HS-5 (cell line): Measurements from ENCODE around the gene ATOX1.

Source experiments
- DNase-seq: peaks from one replicate; pipeline ENCODE4 v3.0.0-alpha.2; 2012; ENCODE audit warnings: low read depth

ATOX1 gene

DNA sequence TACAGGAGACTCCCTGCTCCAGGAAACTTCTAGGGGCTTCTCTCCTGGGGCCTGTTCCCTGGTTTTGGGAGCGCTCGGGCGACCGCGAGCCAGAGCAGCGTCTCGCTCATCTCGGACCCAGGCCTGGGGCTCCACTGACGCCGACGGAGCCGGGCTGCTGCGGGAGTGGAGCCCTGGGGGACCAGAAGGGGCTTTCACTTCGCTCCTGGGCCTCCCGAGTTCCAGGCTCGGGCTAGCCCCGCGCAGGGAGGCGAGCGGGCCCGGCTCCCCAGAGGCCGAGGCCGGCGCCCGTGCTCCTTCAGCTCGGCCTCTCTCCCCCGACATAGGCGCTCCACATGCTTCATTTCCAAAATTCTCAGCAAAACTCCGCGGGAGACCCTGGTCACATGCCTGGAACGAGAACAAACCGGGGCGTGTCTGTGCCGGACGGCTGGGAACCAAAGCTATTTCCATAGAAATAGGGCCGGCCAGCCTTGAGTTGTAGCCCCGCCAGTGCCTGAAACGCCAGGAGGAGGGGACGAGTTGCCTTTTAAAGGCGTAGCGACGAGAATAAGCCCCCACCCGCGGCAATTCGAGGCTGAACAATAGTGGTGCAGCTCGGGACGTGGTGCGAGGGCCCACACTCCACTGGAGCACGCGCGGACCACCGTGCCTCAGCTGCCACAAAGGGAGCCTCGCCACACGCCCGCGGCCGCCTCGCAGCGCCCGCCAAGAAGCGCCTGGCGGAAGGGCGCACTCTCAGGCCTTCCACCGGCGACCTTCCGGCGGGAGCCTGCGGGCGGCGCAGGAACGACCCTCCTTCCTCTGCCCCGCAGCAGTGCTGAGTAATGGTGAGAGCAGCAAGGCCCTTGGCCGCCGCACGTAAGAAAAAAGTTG, 12.2 kb upstream of the ATOX1 start:
- no peak for DNase-seq

DNA sequence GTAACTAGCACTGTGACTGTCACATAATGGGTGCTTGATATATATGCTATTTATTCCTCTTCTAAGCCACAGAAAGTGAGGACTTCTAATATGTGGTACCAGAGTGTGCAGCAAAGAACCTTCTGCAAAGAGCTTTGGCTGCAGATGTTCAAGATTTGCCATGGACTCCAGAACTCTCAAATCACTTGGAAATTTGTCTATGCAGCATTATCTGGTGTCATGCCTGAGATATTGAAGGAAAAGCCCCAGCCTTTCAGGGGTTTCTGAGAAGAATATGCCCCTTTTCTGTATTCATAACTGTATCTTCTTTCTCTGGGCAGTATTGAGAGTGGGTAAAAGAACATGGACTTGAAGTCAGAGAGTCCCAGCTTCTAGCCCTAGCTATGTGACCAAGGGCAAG, 8.5 kb upstream of the ATOX1 start:
- DNase-seq, result no peak

DNA sequence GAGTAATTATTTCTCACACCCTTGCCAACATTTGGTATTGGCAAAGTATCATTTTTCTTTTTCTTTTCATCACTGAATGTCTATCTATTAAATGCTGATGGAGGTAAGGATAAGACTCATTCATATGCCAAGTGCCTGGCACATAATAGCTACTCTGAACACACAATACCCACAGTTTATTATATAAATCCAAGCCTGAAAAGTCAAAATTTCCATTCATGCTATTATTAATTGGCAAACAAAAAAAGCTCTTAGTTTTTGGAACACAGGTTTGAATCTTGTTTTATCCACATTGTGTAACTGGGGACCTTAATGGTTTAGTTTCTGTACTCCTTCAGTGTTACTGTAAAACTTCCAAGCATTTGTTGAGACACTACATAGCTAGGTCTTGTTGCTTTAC, 6.4 kb upstream of the ATOX1 start:
- no peak for DNase-seq

DNA sequence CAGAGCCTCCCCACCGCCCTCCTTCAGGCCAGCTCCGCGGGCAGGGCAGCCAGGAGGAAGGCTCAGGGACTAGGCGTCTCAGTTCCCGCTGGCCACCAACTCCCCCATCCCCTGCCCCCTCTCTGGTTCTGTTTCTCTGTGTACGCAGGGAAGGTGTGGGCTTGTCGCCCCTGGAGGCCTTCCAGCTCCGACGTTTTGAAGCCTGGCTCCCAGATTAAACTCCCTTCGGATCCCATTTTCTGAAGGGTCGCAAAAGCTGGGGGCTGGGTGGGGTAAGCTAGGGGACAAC, 346 bp downstream of the ATOX1 start:
- DNase-seq, result no peak

DNA sequence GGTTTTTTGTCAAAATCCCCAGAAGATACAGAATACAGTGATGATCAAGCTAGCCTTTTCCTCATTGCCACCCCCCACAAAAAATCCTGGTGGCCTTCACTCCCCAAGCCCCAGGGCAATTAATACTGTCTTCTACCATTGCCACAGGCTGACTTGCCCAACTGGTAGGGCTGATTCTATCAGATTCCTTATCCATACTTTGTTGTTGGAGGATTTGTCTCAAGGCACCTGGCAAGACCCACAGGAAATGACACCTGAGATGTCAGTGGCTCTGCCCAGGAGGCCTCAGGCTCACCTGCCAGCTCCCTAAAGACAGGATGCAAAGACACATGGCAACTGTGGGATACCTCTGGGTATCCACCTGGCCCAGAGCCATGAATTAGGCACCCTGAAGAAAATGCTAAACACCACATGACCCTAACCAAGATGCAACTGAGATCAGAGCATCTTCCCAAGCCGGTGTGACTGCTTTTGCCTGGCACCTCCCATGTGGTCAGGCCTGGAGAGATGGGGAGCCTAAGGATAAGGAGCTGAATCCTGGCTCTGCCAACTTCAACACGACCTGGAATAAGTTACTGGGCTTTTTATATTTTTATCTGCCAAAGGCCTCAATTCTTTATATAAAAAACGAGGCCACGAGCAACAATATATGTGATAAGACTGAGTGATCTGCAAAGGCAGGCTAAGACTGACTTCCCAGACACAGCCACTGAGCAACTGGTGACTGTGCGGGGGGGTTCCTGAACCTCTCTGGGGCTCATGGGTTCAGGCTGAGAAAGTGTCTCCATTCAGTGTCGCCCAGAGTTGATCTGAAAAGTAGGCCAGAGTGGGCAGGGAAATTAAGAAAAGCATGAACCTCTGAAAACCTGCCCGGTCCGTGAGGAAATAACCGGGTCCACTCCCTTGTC, 944 bp downstream of the ATOX1 start:
- DNase-seq, result no peak

DNA sequence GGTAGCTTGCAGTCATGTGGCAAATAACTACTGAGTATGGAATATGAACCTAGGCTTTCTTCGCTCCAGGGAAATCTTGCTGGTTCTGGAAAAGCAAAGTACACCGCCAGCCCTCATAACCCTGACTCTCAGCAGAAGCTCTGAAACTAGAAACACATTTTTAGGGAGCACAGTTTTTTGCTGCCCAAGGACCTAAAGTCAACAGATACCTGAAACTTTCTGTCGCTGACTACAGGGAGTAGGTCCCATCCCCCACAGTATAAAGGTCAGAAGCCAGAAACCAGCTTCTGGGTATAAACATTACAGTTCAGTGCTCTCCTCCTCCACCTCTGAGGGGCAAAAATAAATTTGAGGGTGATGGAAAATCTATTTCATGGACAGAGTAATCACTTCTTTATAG, 3.0 kb downstream of the ATOX1 start:
- no peak for DNase-seq

DNA sequence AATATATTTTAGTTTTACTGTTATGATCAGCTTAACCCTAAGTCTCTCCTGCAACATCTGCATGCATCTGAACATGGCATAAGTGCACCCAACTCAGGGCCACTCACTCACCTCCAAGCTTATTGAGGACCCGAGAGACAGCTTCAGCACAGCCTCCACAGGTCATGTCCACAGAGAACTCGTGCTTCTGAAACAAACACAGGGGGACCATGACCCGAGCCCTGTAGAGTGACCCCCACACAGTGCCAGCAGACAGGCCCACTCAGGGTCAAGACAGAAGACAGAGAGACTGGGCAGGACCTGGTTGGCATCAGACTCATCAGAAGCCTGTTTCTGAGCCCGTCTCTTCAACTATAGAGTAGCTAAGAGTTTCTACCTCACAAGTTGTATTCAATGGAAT, 6.8 kb downstream of the ATOX1 start:
- no peak for DNase-seq

DNA sequence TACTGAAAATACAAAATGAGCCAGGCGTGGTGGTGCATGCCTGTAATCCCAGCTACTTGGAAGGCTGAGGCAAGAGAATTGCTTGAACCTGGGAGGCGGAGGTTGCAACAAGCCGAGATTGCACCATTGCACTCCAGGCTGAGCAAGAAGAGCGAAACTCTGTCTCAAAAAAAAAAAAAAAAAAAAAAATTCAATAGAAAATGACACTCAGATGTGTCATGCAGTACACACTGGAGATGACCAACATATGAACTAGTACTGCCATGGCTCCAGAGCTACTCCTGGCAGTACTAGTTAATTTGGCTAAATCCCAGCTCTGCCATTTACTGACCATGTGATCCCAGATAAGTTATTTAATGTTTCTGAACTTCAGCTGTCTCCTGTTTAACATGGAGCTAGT, 7.3 kb downstream of the ATOX1 start:
- no peak for DNase-seq

DNA sequence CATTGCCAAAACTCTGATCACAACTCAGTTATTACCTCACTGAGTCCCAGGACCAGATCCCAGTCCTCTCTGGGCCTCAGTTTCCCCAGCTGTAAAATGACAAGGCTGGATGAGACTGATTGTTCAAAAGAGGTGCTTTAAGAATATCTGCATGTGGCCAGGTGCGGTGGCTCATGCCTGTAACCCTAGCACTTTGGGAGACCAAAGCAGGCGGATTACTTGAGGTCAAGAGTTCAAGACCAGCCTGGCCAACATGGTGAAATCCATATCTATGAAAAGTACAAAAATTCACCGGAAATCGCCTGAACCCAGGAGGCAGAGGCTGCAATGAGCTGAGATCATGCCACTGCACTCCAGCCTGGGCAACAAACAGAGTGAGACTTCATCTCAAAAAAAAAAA, 8.3 kb downstream of the ATOX1 start:
- no peak for DNase-seq

DNA sequence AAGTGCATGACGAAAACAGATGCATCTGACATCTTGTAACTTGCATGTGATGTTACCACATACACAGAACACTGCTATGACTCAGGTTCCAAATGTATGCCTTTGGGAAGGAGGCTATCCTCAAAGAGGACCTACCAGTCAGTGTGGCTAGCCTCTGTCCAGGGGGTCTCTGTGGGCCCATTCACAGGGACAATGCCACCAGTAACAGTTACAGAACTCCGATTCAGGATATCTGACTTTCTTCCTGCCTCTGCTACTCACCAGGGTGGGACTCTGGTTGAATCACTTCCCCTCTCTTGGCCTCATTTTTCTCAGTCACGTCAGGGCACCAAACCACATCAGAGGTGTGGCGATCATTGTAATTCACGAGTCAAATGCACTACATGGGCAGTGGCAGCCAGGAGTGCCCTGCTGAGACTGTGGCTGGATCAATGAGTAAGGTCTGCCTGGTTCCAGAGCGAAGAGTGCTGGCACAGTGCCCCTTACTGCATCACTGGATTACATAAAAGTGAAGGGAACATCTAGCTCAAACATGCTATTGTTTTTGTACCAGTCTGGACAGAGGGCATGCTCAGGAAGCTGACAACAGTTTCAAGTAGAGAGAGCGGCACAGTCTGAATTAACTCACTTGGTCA, 13.2 kb downstream of the ATOX1 start:
- peak; percentile 98 for DNase-seq

DNA sequence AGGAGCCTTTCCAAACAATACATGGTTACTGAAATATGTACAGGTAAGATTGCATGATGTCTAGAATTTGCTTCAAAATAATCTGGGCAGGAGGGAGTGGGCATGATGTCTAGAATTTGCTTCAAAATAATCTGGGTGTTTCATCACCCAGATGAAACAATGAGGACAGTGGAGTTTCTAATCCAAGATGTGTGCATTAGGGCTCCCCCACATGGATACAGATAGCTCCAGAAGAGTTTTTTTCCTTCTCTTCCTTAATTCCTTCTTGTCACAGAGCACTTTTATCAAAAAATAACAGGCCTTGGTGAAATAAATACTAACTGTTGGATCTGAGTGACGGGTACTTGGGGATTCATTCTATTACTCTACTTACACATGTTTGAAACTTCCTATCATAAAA, 14.9 kb downstream of the ATOX1 start:
- DNase-seq, result no peak

DNA sequence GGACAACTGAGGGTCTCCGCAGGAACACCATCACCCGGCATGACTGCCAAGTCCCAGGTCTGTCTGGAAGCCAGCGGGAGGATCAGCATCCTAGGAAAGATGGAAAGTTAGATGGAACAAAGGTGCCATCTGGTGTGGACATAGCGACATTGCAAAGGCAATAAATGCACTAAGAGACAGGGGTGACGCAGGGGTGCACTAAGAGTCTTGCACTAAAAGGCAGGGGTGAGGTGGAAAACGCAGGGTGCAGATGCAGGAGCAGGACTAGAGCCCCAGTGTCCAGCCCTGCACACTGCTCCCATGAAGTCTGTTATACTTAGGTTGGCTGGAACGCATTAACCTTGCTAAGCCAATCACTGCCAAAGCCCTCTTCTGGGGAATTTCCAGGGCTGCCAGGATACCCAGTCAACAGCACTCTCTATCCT, 15.5 kb downstream of the ATOX1 start:
- no peak for DNase-seq

DNA sequence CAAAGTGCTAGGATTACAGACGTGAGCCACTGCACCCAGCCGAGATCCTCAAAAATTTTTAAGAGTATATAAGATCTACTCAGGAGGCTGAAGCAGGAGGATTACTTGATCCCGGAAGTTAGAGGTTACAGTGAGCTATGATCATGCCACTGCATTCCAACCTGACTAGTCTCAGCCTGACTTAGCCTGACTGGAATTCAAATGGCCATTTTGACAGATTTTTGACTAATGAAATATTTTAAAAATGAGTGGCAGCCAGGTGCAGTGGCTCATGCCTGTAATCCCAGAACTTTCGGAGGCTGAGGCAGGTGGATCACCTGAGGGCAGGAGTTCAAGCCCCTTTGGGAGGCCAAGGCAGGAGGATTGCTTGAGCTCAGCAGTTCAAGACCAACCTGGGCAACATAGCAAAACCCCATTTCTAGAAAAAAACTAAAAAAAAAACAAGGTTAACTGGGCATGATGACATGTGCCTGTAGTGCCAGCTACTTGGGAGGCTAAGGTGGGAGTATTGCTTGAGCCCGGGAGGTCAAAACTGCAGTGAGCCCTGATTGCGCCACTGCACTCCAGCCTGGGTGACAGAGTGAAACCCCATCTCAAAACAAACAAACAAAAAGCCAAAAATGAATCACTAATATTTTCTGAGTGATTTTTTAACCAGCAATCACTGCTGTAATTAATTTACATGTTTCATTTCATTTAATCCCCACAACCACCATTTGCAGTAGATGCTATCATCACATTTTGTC, 16.6 kb downstream of the ATOX1 start:
- DNase-seq, result peak; percentile 84

DNA sequence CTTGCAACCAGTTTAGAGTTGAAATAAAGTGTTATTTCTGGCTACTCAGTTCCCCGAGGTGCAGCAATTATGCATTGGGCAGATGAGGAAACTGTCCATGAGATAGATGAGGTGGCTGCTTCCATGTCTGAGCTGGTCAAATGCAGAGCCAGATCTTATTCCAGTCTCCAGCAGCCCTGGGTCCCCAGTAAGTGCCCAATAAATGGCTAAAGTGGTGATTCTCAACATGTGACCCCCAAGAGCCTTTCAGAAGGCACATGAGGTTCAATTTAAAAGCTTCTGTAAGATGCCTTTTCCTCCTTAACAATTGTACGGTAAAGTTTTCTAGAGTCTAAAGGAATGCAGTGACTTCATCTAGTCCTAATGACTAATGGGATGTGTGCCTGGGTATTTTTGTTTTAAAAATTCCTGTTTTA, 17.5 kb downstream of the ATOX1 start:
- peak; percentile 74 for DNase-seq

DNA sequence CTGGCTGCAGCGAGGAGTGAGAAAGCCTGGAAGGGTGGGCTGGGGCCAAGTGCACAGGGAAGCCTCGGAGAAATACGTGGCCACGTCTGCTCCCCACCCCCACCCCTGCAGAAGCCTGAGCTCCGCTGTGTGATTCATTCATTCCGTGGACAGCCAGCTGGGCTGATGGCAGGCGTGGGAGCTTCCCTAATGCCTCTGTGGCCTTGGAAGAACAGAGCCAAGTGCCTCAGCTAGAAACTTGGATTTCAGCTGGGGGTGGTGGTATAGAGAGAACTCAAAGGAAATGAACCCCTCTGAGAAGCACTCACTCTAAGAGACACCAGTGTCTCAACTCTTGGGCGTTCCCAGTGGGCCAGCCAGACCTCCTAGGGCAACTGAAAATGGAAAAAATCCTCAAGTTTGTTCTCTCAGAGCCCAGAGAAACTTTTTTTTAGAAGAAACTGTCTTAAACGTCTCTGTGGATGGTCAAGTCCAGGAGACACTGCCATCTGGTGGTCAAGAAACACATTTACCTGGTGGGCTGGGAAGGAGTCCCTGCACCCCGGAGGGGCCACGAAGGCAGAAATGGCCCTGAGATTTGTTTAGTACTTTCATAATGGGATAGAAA, 18.0 kb downstream of the ATOX1 start:
- DNase-seq, result peak; percentile 85

DNA sequence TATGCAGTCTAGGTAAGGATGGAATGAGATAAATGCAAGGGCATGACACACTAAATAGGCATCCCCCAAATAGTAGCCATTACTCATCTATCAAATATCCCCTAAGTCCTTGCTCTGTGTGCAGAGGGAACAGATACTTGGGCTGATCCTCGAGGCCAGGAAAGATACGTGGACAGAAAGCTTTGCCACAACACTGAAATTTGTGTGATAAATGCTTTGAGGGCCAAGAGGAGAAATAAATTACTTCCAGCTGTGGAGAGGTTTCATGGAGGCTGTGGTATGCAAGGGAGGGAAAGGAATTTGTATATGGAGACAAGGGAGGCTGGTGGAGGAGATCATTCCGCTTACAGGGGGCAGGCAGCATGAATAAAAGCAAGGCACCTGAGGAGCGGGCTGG, 18.5 kb downstream of the ATOX1 start:
- DNase-seq, result peak; percentile 93

DNA sequence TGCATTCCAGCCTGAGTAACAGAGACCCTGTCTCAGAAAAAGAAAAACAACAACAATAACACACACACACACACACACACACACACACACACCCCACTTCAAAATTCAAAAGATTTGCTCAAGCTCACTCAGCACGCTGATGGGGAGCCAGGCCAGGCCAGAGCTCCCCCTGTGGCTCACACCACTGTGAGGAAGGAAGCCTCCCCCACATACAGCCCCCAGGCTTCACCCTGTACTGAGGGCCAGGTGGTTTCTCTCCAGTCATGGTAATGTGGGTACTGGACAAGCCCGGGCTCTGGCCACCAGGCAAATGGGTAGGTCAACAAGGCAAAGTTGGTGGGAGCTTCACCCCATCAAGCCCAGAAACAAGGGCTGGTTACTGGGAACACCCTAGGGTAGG, 19.0 kb downstream of the ATOX1 start:
- DNase-seq, result no peak

DNA sequence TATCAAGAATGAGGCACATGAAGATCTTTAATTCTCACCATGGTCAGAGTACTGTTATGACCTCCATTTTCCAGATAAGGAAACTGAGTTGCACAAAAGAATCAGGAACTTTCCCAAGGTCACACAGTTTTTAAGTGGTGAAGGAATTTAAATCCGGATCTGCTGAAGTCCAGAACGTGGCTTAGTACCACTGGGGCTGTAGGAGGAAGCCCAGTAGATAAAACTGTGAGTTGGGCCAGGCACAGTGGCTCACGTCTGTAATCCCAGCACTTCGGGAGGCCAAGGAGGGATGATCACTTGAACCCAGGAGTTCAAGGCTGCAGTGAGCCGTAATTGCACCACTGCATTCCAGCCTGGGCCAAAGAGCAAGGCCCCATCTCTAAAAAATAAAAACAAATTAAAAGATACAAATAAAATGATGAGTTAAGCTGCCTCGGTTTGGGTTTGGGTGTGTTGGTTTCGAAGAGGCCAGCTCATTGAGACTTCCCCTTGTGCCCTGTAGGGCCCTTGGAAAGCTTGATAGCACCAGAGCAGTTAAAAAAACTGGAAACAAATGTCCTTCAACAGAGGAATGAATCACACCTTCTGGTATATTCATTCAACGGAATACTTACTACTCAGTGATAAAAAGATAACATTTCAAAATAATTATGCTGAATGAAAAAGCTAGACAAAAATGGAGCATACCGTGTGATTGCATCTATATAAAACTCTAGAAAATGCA, 20.1 kb downstream of the ATOX1 start:
- DNase-seq, result no peak

DNA sequence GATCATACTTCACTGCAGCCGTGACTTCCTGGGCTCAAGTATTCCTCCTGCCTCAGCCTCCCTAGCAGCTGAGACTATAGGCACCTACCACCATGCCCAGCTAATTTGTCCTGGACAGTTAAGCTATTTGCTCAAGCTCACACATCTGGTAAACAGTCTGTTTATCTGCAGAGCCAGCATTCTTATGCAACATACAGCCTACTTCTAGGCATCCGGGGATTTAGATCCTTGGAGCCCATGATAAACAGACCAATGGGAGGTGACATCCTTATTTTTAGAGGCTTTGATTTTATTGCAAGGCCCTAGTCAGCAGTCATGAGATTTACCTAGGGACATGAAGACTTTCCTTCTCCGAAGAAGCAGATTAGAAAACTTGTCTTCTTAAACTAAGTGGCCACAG, 21.0 kb downstream of the ATOX1 start:
- DNase-seq, result no peak

DNA sequence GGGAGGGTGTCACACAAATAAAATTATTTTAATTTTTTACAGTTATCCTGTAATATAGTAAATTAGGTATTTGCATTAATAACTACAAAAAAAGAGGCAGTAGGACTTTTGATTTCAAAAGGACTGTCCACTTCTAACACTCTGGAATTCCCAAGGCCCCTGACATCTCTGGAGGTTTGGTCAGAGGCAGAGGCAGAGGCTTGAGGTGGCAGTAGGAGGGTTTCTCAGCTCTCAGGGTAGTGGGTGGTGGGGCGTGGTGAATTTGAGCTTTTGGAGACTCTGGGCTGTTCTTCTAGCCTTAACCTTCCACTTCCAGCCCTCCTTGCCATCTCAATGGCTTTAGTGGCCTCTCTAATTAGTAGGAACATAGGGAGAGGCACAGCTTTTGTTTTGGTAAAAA, 22.8 kb downstream of the ATOX1 start:
- no peak for DNase-seq

DNA sequence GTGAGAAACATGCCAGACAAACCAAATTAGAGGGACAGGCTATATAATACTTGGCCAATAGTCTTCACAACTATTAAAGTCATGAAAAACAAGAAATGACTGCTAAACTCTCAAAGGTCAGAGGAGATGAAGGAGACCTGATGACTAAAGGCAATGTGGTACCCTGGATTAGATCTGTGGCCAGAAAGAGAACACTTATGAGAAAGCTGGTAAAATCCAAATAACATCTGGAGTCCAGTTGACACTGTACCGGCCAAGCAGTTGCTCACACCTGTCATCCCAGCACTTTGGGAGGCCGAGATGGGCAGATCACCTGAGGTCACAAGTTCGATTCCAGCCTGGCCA, 24.4 kb downstream of the ATOX1 start:
- DNase-seq, result no peak
